ENCODE results near the gene TIAM1. TPM values are rescaled to one million over a fixed set of nuclear protein-coding genes. Genes with fewer than 3 reads are reported as not detected.

Gene TIAM1
- total and polyA plus RNA-seq, 2 of the 8 experiments (the other 6 are each of a cell fraction or from before 2014, with no cell fraction given), result 10.1 to 30.7 TPM

GRCh38 chr21:31107176-31107785 lies 236.8 kb downstream of the TIAM1 start (continued):
- TF ChIP-seq HDAC2 (IDR thresholded peaks at IDR 0.05; ENCODE audit: borderline replicate concordance in 1 of 2, low read depth in 2 of 2, low read length in 2 of 2) (no peak), SP1 (IDR thresholded peaks at IDR 0.05; ENCODE audit: low read depth, low read length) (no peak), ZNF274 (IDR thresholded peaks at IDR 0.05; ENCODE audit: borderline replicate concordance, extremely low read depth, low read length) (no peak), TAF1 (IDR thresholded peaks at IDR 0.05; ENCODE audit: low read depth, low read length) (no peak), SP4 (IDR thresholded peaks at IDR 0.05; ENCODE audit: low read length) (no peak), MAX (IDR thresholded peaks at IDR 0.05) (no peak), POLR2AphosphoS5 (IDR thresholded peaks at IDR 0.05; ENCODE audit: low read depth, low read length) (no peak)
